GM10847 (cell line): Measurements from ENCODE around the gene PSME3.
A peak's percentile ranks its signal among the peaks of the same experiment; 100 is the strongest.

Experiments used
- POLR2A ChIP-seq: IDR thresholded peaks from 2 replicates; pipeline ENCODE4 v1.6.1; 2011; ENCODE audit not compliant: insufficient read length; ENCODE audit errors: extremely low read depth

The PSME3 gene

GRCh38 chr17:42832934-42833766 lies at the start of gene PSME3:
Gene PSME3 (plus strand): TSS chr17:42833397. CDS start chr17:42833632, 235 bp downstream.
- TF ChIP-seq POLR2A, result peak; percentile 87

DNA sequence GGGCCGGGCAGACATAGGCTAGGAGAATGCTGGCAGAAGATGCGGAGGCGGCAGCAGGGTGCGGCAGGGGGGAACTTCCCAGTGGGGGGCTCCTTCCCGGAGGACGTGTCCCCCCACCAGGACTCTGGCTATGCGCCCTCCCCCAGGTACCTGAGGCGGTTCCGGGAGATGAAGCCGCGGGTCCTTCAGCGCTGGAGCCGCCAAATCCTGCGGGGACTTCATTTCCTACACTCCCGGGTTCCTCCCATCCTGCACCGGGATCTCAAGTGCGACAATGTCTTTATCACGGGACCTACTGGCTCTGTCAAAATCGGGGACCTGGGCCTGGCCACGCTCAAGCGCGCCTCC lies 49.4 kb upstream of the PSME3 start:
- TF ChIP-seq POLR2A, result no peak

DNA sequence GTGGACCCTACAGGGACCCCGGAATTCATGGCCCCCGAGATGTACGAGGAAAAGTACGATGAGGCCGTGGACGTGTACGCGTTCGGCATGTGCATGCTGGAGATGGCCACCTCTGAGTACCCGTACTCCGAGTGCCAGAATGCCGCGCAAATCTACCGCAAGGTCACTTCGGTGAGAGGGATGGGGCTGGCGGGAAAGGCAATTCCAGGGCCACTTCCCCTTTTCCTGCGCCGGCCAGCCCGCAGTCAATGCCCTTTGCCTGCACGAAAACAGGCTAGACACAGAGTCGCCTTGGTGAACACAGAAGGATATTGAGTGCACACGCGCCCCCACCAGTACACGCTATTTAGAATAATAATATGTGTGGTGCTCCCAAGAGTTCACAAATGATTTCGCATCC lies 48.8 kb upstream of the PSME3 start:
- TF ChIP-seq POLR2A, result no peak

DNA sequence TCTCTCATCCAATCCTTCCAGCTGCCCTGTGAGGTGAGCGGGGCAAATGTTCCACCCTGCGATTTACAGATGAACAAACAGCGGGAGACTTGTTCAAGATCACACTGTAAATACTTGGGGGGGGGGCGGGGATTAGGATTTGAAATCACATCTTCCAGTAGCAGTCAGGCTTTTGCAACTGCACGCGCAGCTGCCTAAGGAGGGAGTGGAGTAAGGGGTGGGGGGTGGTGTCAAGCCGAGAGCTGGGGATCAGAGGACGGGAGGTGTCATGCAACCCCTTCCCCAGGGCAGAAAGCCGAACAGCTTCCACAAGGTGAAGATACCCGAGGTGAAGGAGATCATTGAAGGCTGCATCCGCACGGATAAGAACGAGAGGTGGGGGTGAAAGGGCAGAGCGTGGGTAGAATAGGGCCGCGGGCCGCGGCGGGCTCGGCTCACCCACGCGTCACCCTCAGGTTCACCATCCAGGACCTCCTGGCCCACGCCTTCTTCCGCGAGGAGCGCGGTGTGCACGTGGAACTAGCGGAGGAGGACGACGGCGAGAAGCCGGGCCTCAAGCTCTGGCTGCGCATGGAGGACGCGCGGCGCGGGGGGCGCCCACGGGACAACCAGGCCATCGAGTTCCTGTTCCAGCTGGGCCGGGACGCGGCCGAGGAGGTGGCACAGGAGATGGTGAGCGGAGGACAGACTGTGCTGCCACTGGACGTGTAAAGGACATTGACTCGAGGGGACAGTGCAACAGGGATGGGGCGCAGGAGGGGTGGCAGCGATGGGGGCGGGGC lies 48.2 kb upstream of the PSME3 start:
- no peak for TF ChIP-seq POLR2A

GRCh38 chr17:42787266-42787665 lies 45.9 kb upstream of the PSME3 start:
- no peak for TF ChIP-seq POLR2A

DNA sequence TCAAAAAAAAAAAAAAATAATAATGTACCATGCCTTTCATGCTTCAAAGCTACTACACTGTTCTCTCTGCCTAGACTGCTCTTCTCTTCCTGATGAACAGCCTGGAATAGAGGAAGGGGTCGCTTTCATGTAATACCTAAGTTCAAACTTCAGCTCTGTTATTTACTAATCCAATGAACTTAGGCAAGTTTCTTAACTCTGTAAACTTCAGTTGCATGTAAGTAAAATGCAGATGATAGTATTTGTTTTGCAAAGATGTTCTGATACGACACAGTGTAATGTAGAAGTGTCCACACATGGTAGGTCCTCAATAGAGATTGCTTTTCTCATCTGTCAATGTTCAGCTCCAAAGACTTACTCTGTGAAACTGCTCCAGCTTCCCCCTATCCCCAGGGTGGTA lies 41.2 kb upstream of the PSME3 start:
- TF ChIP-seq POLR2A, result no peak

DNA sequence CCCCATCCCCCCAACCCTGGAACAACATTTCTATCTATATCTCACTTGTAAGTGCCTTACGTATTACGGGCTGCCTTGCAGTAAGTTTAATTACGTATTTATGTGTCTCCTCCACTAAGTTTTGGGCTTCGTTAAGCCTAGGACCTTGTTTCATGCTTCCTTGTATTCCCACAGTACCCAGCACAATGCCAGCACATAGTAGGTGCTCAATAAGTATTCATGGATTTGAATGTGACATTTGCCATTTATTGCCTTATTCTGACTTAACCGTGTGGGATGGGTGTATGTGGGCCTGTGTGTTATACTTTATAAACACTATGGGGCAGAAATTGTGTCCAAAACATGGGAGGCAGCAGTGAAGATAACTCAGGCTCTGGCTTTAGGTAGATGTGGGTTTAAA lies 40.7 kb upstream of the PSME3 start:
- no peak for TF ChIP-seq POLR2A

DNA sequence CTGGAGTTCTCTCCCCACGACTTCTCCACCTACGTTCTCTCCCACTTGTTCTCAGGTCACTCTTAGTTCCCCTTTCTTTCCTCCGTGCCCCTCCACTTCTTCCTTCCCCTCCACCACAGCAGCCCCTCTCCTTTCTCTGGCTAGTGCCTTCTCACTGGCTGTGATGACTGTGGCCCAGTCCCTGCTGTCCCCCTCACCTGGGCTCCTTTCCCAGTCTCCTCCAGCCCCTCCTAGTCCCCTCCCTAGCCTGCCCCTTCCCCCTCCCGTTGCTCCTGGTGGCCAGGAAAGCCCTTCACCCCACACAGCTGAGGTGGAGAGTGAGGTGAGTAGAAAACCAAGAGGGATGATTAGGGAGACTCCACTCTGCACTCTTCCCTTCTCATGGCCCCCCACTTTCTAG lies 38.1 kb upstream of the PSME3 start:
- no peak for TF ChIP-seq POLR2A

- TF ChIP-seq POLR2A, result no peak
These were observed 37.7 kb upstream of the PSME3 start for GRCh38 chr17:42795465-42795864.

- no peak for TF ChIP-seq POLR2A
These were observed 37.0 kb upstream of the PSME3 start for GRCh38 chr17:42796066-42796758.

- TF ChIP-seq POLR2A, result no peak
These were observed 35.9 kb upstream of the PSME3 start for GRCh38 chr17:42797067-42798007.

DNA sequence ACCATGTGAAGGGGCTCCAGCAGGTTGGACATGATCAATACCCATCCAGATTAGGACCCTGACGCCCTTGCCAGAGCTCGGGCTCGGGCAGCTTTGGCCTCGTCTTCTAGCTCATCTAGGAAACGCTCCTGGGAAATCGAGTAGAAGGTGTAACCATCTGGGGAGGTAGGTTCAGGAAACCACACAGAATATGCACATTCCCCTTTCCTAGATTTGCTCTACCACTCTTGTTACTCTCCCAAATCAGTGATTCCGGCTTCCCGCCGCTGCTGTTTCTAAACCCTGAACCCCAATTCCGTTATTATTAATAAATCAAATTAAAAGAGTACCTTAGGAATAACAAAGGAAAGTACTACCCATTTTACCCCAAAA lies 35.2 kb upstream of the PSME3 start:
- TF ChIP-seq POLR2A, result no peak

GRCh38 chr17:42798383-42799380 lies 34.5 kb upstream of the PSME3 start, which contains the start of the genes CNTD1 and COA3:
Gene CNTD1 (plus strand): TSS chr17:42798861. CDS start chr17:42799068, 207 bp downstream.
Gene COA3 (minus strand): TSS chr17:42798704. CDS start chr17:42798681, 23 bp downstream.
- peak; percentile 46 for TF ChIP-seq POLR2A
